Uterus (tissue), 2 donors: Measurements from ENCODE around the gene ACADVL.

ENCODE experiments used
- CTCF ChIP-seq, 4 experiments: fragments of 200-600 bp in 2 of 4; fragments of 450-650 bp in 2 of 4; sonication (generic) in 2 of 4; IDR thresholded peaks; one replicate each; pipeline ENCODE4 v1.5.1; 2016 to 2019; ENCODE audit warnings: antibody characterized with exemption in 4 of 4, mild to moderate bottlenecking in 2 of 4, moderate library complexity in 1 of 4
- POLR2A ChIP-seq, 2 donors: fragments of 450-650 bp; IDR thresholded peaks; one replicate each; pipeline ENCODE4 v1.6.1; 2016; ENCODE audit warnings: antibody characterized with exemption in 2 of 2, mild to moderate bottlenecking in 1 of 2, moderate library complexity in 1 of 2

GRCh38 chr17:7221278-7222092, 1.7 kb downstream of the ACADVL start:
- no peak for TF ChIP-seq CTCF (IDR thresholded peaks at IDR 0.05)
- TF ChIP-seq POLR2A (IDR thresholded peaks at IDR 0.05), result no peak
